GM19467 (cell line): ENCODE results near the gene CUL3.
A peak's percentile ranks its signal among the peaks of the same experiment; 100 is the strongest.
"Not testable (repeated sequence)": the region's sequence is repeated elsewhere in the genome, so short reads cannot be mapped to it uniquely, and the experiment has no call there.

ENCODE experiments used
- ATAC-seq: cut with Tn5 transposase; IDR thresholded peaks from one replicate; pipeline ENCODE4 v1.9.1; 2021; ENCODE audit warnings: mild to moderate bottlenecking, moderate library complexity; ENCODE audit not compliant: unreplicated experiment

Gene CUL3

GRCh38 chr2:224583033-224583432 lies 2.1 kb downstream of the CUL3 start:
- not testable (repeated sequence) for ATAC-seq

- ATAC-seq = no peak
Observed at GRCh38 chr2:224580248-224580647, 4.9 kb downstream of the CUL3 start.

- no peak for ATAC-seq
Observed at GRCh38 chr2:224579411-224579810, 5.8 kb downstream of the CUL3 start.

- no peak for ATAC-seq
Observed at GRCh38 chr2:224577541-224577940, 7.6 kb downstream of the CUL3 start.

- ATAC-seq = peak; percentile 74
Observed at GRCh38 chr2:224576088-224576715, 9.0 kb downstream of the CUL3 start.

GRCh38 chr2:224574423-224575084 lies 10.6 kb downstream of the CUL3 start:
- ATAC-seq = no peak

- ATAC-seq = no peak
Observed at GRCh38 chr2:224573724-224574123, 11.4 kb downstream of the CUL3 start.

- no peak for ATAC-seq
Observed at GRCh38 chr2:224572338-224572737, 12.8 kb downstream of the CUL3 start.

GRCh38 chr2:224570328-224570993 lies 14.7 kb downstream of the CUL3 start:
- no peak for ATAC-seq

- ATAC-seq = no peak
Observed at GRCh38 chr2:224569654-224570053, 15.5 kb downstream of the CUL3 start.

- no peak for ATAC-seq
Observed at GRCh38 chr2:224565452-224566035, 19.6 kb downstream of the CUL3 start.

- ATAC-seq = no peak
Observed at GRCh38 chr2:224563537-224563936, 21.6 kb downstream of the CUL3 start.

GRCh38 chr2:224562831-224563230 lies 22.3 kb downstream of the CUL3 start:
- no peak for ATAC-seq

- ATAC-seq = no peak
Observed at GRCh38 chr2:224561234-224562005, 23.7 kb downstream of the CUL3 start.

GRCh38 chr2:224560549-224560948 lies 24.6 kb downstream of the CUL3 start:
- ATAC-seq = no peak

GRCh38 chr2:224557610-224558009 lies 27.6 kb downstream of the CUL3 start:
- ATAC-seq = no peak

GRCh38 chr2:224556381-224556780 lies 28.8 kb downstream of the CUL3 start:
- ATAC-seq = no peak

GRCh38 chr2:224555823-224556366 lies 29.3 kb downstream of the CUL3 start:
- no peak for ATAC-seq

- no peak for ATAC-seq
Observed at GRCh38 chr2:224552771-224553170, 32.4 kb downstream of the CUL3 start.

GRCh38 chr2:224551693-224552092 lies 33.5 kb downstream of the CUL3 start:
- no peak for ATAC-seq

GRCh38 chr2:224546926-224547325 lies 38.2 kb downstream of the CUL3 start:
- ATAC-seq = no peak
